ENCODE data around the gene VIPR1.

DNA sequence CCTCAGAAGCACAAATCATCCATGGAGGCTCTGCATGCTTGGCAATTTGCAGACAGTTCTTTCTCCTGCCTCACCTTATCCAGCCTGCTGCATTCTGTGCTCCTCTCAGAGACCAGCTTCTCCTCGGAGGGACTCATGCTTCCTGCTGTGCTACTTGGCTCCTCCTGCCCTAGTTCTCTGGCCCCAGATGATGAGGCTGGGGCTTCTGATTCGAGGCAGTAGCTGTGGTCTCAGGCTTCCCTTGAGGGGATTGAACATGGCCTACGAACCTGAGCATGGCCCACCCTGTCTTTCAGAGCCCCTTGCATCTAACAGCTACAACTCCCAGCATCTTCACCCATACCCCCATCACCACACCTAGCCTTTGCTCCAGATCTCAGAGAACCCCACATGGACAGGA is 6.7 kb downstream of the VIPR1 start:
- no peak for TF ChIP-seq POLR2A (IDR thresholded peaks at IDR 0.05)
- TF ChIP-seq, protein P1, sequence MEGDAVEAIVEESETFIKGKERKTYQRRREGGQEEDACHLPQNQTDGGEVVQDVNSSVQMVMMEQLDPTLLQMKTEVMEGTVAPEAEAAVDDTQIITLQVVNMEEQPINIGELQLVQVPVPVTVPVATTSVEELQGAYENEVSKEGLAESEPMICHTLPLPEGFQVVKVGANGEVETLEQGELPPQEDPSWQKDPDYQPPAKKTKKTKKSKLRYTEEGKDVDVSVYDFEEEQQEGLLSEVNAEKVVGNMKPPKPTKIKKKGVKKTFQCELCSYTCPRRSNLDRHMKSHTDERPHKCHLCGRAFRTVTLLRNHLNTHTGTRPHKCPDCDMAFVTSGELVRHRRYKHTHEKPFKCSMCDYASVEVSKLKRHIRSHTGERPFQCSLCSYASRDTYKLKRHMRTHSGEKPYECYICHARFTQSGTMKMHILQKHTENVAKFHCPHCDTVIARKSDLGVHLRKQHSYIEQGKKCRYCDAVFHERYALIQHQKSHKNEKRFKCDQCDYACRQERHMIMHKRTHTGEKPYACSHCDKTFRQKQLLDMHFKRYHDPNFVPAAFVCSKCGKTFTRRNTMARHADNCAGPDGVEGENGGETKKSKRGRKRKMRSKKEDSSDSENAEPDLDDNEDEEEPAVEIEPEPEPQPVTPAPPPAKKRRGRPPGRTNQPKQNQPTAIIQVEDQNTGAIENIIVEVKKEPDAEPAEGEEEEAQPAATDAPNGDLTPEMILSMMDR (IDR thresholded peaks at IDR 0.05): no peak
- TF ChIP-seq EP300 (IDR thresholded peaks at IDR 0.05): no peak
